SHP77 treated with DMSO at 0.1 percent for 48 hours (cell line): Measurements from ENCODE around the gene NUDT22.
A peak's percentile ranks its signal among the peaks of the same experiment; 100 is the strongest.

ENCODE experiments used
- DNase-seq: peaks from one replicate; lab custom pipeline; 2025; lab: John Stamatoyannopoulos, UW

NUDT22 gene

DNA sequence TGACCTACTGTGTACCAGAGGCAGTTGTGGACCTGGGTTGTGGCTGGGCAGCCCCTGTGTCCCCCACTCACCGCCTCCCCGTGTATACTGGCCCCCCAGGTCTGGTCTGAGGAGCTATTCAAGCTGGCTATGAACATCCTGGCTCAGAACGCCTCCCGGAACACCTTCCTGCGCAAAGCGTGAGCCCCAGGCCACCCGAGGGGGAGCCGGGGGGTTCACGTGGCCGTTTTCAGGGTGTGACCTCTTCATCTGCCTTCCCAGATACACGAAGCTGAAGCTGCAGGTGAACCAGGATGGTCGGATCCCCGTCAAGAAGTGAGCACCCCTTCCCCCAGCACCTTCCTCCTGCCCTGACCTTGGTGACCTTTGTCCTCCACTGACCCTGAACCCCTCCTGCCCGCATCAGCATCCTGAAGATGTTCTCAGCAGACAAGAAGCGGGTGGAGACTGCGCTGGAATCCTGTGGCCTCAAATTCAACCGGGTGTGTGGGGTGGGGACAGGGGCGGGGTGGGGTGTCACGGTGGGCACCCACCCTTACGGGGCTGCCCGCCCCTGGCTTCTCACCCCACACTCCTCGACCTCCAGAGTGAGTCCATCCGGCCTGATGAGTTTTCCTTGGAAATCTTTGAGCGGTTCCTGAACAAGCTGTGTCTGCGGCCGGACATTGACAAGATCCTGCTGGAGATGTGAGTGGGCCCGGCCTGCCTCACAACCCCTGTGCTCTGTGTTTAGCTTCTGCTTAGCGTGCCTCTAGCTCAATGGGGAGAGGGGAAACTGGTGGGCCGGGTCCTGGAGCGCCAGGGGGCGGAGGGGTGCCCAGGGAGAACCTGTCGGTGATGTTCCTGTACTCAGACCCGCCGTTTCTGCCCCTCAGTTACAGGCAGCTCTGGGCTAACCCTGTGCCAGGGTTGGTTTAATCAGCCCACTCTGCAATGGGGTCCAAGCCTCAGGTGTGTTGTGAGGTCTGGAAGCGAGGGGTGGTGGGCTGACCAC lies 29.4 kb downstream of the NUDT22 start:
- DNase-seq: no peak

DNA sequence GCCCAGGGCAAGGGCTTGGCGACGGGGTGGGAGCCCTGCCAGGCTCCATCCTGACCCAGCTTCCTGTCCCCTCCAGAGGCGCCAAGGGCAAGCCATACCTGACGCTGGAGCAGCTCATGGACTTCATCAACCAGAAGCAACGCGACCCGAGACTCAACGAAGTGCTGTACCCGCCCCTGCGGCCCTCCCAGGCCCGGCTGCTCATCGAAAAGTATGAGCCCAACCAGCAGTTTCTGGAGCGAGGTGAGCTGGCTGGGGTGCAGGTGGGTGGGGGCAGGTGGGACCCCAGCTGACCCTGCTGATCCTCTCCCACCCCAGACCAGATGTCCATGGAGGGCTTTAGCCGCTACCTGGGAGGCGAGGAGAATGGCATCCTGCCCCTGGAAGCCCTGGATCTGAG lies 30.2 kb downstream of the NUDT22 start:
- no peak for DNase-seq

DNA sequence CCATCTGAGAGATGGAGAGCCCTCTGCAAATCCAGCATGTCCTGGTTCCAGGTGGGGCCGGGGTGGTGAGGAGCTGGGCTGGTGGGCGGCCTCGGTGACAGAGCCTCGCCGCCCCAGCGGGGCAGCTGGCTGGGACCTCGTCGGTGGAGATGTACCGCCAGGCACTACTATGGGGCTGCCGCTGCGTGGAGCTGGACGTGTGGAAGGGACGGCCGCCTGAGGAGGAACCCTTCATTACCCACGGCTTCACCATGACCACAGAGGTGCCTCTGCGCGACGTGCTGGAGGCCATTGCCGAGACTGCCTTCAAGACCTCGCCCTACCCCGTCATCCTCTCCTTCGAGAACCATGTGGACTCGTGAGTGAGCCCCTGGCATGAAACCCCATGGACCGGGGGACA lies 32.3 kb downstream of the NUDT22 start:
- DNase-seq: no peak

DNA sequence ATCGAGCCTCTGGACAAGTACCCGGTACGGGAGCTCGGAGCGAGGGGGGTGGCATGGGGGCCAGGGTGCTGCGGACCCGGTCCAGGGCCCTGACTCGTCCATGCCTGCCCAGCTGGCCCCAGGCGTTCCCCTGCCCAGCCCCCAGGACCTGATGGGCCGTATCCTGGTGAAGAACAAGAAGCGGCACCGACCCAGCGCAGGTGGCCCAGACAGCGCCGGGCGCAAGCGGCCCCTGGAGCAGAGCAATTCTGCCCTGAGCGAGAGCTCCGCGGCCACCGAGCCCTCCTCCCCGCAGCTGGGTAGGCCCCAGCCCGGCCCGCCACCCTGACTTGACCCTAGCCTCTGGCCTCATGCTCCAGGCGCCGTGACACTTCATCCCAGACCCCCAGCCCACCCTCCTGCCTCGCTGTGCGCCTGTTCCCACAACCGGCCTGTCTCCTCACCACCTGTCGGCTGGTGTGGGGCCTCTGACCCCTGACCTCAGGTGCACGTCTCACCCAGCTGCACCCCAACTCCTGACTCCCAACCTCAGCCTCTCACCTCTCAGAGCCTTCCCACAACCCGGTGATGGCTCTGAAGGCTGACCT lies 33.0 kb downstream of the NUDT22 start:
- no peak for DNase-seq

DNA sequence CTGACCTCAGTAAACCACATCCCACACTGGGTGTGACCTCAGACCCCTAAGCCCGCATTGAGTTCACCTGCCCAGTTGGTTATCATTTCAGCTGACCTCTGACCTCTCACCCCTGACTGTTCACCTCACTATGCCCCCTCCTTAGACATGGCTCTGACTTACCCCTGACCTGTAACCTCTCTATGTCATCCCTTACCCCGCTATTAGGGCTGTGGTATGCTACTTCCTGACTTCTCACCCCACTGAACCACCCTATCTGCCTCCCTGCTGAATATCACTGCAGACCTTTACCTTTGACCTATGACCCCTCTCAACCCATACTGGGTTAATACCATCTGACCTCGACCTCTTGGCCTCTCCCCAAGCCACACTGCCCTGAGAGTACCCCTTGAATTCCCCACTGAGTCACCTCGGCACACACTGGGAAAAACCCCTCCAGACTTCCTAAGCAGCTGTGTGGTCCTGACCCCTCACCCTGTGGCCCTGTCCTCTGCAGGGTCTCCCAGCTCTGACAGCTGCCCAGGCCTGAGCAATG lies 33.5 kb downstream of the NUDT22 start:
- DNase-seq: no peak

DNA sequence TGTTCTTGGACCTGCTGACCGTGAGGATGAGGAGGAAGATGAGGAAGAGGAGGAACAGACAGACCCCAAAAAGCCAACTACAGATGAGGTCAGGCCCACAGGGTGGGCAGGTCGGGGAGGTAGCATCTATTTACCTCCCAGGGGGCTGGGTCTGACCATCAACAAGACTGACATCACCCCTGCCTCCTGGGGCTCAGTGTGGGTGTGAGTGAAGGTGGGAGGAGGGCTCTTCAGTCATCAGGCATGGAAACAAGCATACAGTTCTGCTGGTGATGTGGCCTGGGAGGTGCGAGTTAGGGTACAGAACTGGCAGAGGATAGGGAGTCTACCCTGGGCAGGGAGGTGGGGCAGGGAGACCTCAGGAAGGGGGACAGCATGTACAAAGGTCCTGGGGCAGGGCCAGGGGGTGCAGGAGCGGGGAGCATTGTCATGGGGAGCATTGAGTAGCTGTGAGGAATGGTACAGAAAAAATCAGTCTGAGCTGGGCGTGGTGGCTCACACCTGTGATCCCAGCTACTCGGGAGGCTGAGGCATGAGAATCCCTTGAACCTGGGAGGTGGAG lies 34.2 kb downstream of the NUDT22 start:
- DNase-seq: no peak

DNA sequence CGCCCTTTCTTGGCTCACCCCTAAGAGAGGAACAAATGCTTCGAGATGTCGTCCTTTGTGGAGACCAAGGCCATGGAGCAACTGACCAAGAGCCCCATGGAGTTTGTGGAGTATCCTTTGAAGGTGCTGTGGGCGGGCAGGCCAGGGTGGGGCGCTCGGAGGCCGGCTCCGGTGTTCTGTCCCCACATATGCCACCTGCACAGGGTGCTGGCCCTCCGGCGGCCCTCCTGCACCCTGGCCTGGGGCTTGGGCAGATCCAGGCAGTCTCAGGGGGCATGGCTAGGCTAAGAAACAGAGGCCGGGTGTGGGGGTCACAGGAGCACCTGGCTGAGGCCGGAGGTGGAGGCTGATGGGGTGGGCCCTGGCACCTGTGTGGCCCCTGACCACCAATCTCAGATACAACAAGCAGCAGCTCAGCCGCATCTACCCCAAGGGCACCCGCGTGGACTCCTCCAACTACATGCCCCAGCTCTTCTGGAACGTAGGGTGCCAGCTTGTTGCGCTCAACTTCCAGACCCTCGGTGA lies 35.5 kb downstream of the NUDT22 start:
- no peak for DNase-seq

DNA sequence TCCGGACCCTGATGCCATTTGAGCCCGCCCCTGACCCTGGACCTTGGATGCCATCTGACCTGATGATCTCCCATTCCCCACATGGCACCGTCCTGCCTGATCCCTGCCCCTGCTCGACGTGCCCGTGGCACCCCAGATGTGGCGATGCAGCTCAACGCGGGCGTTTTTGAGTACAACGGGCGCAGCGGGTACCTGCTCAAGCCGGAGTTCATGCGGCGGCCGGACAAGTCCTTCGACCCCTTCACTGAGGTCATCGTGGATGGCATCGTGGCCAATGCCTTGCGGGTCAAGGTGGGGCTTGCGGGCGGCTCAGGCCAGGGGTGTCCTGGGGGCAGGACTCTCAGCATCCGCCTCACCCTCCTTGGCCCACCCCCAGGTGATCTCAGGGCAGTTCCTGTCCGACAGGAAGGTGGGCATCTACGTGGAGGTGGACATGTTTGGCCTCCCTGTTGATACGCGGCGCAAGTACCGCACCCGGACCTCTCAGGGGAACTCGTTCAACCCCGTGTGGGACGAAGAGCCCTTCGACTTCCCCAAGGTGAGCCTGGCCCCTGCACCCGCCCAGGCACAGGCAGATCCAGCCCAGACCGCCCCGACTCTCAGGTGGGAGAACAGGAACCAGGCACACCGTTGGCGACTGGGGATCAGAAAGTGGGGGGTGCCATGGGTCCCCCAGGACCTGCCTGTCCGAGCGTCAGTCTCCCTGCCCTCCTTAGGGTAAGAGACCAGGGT lies 36.4 kb downstream of the NUDT22 start:
- DNase-seq: no peak

DNA sequence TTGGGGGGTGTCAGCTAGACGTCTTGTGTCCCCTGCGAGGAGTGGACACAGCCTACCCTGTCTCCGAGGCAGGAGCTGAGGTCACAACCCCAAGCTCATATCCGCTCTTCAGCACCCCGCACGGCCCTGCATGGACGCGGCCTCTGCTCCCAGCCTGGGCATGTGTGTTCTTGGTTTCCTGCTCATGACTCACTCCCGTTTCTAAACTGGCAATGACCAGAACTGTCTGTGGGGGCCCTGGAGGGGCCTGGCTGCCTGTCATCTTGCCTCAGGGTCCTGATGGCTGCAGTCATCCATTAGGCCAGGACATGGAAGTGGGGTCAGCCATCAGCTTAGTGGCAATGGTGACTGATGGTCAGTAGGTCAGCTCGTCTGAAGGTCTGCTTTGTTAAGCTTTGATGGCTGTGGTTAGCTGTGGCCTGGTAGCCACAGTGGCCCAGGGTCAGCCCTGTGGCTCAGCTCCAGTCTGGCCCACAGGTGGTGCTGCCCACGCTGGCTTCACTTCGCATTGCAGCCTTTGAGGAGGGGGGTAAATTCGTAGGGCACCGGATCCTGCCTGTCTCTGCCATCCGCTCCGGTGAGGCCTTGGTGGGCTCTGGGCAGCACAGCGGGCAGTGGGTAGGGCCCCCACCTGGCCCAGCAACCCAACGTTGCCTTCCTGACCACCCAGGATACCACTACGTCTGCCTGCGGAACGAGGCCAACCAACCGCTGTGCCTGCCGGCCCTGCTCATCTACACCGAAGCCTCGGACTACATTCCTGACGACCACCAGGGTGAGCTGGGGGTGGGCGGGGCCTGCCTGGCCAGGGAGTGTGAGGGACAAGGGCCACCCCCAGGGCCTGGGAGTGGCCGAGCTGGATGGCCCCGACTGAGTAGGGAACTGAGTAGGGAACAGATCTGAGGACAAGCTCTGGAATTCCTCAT lies 37.2 kb downstream of the NUDT22 start:
- DNase-seq: no peak

DNA sequence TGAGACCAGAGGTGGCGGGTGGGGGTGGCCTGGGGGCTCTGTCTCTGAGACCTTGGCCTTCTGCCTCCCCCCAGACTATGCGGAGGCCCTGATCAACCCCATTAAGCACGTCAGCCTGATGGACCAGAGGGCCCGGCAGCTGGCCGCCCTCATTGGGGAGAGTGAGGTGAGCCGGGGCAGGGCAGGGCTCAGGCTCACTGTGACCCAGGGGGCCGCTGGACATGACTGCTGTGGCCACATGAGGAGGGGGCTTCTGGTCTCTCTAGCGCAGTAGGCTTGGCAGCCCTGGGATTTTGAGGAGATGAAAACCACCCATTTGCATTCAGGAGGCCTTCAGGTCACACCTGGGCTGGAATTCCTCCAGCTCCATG lies 37.9 kb downstream of the NUDT22 start:
- DNase-seq: no peak

DNA sequence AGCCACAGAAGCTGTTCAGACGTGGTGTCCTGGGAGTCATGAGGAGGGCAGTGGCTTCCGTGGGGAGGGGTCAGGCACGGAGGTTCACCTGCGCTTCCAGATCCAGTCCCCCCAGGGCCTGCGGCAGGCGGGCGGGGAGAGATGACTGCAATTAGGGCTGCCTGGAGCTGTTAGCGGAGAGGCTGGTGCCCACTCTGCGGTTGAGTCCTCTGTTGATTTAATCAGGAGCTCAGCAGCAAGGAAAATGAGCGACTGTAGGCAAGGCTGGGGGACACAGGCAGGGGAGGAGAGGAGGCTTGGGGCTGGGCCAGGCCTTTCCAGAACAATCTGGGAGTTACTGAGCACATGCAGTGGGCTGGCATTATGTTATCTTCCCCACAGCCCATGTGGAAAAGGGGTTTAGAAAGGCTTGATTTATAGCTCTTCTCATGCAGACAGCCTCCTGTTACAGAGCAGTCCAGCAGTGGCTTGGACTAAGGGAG lies 38.3 kb downstream of the NUDT22 start:
- DNase-seq: no peak

DNA sequence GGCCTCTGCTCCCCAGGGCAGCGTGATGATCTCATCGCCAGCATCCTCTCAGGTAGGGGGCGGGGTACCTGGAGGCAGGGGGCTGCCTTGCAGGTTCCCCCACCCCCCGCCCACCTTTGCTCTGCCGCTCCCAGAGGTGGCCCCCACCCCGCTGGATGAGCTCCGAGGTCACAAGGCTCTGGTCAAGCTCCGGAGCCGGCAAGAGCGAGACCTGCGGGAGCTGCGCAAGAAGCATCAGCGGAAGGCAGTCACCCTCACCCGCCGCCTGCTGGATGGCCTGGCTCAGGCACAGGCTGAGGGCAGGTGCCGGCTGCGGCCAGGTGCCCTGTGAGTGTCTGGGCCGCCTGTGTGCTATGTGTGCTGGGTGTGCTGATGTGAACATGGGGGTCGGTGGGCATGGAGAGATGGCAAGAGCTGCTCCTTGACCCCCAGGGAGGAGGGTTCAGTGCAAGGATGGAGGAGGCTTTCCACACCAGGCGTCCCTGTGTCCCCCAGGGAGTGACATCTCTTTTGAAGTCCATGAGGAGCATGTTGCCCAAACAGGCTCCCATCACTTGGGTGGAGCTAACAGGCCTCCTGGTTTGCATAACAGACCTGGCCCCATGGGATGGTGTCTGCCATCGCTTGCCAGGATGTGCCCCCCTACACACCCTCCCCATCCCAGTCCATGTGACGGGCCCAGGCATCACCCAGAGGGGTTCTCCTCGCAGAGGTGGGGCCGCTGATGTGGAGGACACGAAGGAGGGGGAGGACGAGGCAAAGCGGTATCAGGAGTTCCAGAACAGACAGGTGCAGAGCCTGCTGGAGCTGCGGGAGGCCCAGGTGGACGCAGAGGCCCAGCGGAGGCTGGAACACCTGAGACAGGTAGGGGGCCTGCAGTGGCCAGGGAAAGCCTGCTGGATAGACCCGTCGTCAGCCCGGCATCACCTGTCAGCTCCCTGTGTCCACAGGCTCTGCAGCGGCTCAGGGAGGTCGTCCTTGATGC lies 39.4 kb downstream of the NUDT22 start:
- DNase-seq: no peak

DNA sequence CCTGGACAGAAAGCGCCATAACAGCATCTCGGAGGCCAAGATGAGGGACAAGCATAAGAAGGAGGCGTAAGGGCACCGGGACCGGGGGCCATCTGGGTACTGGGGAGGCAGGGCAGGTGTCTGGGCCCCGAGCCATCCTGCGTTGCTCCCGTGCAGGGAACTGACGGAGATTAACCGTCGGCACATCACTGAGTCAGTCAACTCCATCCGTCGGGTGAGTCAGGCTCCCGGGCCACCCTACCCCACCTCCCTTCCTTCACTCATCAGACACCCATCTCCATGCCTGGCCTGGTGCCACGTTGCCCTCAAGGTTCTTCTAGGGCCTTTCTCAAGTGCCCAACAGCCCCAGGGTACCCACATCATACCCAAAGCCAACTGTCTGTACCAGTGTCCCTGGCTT lies 40.3 kb downstream of the NUDT22 start:
- DNase-seq: no peak

DNA sequence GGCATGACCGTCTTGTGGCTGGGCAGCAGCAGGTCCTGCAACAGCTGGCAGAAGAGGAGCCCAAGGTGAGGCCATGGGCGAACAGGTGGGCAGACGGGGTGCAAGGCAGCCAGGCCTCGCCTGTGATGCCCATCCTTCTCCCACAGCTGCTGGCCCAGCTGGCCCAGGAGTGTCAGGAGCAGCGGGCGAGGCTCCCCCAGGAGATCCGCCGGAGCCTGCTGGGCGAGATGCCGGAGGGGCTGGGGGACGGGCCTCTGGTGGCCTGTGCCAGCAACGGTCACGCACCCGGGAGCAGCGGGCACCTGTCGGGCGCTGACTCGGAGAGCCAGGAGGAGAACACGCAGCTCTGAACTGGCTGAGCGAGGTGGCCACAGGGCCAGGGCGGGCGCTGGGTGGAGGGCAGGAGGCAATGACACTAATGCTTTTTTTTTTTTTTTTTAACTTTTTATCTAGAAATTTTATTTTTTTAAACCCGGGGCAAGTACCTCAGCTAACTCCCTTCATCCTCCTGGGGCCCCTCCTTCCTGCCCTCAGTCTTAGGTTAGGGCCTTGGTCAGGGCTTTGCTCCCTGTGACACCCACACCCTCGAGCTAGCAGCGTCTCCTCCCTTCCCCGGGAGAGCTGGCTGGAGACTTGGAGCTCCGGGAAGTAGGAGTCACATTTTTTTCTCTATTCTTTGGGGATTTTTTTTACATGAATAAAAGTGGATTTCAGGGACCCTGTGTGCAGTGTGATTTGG lies 41.3 kb downstream of the NUDT22 start:
- no peak for DNase-seq

DNA sequence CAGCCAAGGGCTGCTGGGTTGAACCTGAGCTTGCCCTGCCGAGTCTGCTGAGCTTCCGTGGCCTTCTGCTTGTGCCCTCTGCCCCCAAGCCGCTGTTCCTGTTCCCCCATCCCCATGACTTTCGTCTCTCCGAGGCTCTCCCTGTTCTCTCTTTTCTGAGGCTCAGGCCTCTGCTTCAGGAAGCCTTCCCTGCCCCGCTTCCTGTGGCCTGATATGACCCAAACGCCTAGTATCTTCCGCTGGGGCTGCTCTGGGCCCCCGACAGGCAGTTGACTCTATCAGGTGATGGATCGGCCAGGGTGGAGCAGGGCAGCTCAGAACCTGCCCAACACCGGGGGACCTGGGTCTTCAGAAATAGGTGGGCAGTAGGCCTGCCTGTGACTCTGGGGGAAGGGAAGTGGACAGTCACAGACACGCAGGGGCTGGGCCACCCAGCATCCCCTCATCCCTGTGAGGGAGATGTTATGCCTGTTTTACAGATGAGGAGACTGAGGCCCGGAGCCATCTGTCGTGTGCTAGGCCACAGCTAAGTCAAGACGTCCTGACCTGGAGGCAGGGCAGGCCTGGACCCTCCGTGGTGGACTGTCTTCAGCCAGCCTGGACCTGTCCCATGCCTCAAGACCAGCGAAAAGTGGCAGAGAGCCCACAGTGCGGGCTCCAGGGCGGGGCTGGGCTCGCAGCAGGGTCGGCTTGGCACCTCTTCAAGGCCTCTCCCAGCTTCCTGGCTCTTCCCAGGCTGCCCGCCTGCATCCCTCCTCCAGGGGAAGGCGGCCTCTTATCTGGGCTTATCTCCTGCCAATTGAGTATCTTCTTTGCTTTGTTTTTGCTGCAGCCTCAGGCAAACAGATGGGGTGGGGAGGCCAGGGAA lies 42.2 kb downstream of the NUDT22 start:
- DNase-seq: no peak

DNA sequence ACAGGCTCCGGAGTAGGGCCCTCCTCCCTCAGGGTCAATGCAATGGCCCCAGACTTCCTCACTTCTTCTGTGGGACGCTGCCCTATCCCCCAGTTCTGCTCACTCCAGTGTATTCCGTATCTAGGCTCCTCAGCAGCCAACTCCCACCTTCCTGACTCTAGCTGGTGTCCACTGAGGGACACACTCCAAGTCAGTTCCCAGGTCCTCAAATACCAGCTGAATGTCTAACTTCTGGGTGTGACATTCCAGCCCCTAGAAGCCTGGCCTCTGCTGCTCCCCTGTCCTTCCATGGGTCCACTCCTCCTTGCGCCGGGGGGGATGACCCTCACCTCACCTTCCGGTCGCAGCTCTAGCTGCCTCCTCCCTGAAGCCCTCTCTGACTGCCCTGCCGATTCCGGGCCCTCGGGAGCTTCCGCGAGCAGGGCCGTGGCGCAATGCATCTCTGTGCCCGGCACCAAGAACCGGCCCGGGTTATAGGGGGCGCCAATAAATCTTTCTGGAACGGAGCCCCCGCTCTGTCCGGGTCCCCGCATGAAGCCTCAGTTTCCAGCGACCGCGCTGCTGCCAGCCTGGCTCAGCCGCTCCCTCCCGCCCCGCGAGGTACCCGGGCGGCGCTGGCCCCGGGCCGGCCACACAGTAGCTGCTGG lies 42.9 kb downstream of the NUDT22 start:
- DNase-seq: no peak

DNA sequence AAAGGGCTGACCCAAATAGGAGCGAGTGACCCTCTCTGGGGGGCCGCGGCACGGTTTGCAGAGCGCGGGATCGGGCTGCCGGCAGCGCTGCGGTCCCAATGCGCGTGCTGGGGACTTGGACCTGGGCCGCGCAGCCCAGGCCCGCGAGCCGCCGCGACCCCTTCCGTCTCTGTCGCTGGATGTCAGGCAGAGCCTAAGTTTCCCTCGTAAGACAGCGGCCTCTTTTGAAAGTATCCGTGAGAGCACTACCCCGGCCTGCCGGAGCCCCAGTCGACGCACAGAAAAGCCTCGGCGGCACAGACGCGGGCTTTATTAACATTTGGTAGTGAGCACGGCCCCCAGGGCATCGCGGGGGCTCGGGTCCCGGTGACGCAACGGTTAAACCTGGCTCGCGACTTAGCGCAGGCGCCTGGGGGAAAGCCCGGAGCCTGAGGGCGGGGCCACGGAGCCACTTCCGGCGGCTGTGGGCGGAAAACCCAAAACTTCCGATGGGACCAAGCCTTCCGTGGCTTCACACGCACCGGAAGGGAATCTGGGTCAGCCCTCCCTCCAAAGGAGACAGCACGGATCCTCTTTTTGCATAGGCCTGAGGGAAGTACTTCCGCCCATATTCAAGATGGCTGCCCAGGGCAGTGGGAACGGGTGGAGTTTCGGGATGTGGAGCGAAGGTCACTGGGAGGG lies 43.6 kb downstream of the NUDT22 start:
- peak; percentile 98 for DNase-seq
